Progenitor cell of endocrine pancreas (in vitro differentiated cells): ENCODE measurements around the gene PCMTD2. TPM values are rescaled to one million over a fixed set of nuclear protein-coding genes. Genes with fewer than 3 reads are reported as not detected.

Experiments
- DNase-seq: peaks from one replicate; pipeline ENCODE4 v3.0.0; 2021; ENCODE audit warnings: low spot score; ENCODE audit not compliant: unreplicated experiment
- H3K27ac Mint-ChIP-seq: 2 replicates; pipeline ENCODE4 v1.8.0; 2021; ENCODE audit warnings: mild to moderate bottlenecking, moderate library complexity, mixed read lengths
- H3K27me3 Mint-ChIP-seq: 2 replicates; pipeline ENCODE4 v1.8.0; 2021; ENCODE audit warnings: mixed read lengths
- H3K36me3 Mint-ChIP-seq: 2 replicates; pipeline ENCODE4 v1.8.0; 2022; ENCODE audit warnings: mixed read lengths; ENCODE audit not compliant: insufficient read depth
- H3K4me1 Mint-ChIP-seq: 2 replicates; pipeline ENCODE4 v1.8.0; 2021; ENCODE audit warnings: low read depth, mixed read lengths
- H3K4me3 Mint-ChIP-seq: 2 replicates; pipeline ENCODE4 v1.8.0; 2021; ENCODE audit warnings: low read depth, mild to moderate bottlenecking, moderate library complexity, mixed read lengths
- H3K9me3 Mint-ChIP-seq: 2 replicates; pipeline ENCODE4 v1.8.0; 2021; ENCODE audit warnings: low read depth, mixed read lengths
- long read RNA-seq: library from polyadenylated mRNA; unstranded; transcript quantifications from one replicate; pipeline ENCODE4 v2.0.0, GENCODE V29; 2020
- total RNA-seq: library from RNA; stranded (reverse); gene quantifications from 2 replicates; pipeline ENCODE4 v1.2.1, GENCODE V29; 2021
- TF ChIP-seq, protein P1 (sequence below): fragments of 200-600 bp; sonication (generic); IDR thresholded peaks from one replicate; pipeline ENCODE4 v1.5.0; 2021; ENCODE audit warnings: antibody characterized with exemption, mild to moderate bottlenecking; ENCODE audit not compliant: unreplicated experiment

Gene PCMTD2
- 102 and 106 TPM in 2 replicates for total RNA-seq
- long read RNA-seq, transcript PCMTD2-203 (6 exons, 3,843 nt): major isoform, 123 of 172 reads
- long read RNA-seq, transcript PCMTD2-204 (6 exons, 3,212 nt): minor isoform, 5 of 172 reads
- long read RNA-seq, partial matches to known transcripts: 19 of 172 reads
- long read RNA-seq, other reads (novel, unspliced or antisense): 25 of 172 reads

DNA sequence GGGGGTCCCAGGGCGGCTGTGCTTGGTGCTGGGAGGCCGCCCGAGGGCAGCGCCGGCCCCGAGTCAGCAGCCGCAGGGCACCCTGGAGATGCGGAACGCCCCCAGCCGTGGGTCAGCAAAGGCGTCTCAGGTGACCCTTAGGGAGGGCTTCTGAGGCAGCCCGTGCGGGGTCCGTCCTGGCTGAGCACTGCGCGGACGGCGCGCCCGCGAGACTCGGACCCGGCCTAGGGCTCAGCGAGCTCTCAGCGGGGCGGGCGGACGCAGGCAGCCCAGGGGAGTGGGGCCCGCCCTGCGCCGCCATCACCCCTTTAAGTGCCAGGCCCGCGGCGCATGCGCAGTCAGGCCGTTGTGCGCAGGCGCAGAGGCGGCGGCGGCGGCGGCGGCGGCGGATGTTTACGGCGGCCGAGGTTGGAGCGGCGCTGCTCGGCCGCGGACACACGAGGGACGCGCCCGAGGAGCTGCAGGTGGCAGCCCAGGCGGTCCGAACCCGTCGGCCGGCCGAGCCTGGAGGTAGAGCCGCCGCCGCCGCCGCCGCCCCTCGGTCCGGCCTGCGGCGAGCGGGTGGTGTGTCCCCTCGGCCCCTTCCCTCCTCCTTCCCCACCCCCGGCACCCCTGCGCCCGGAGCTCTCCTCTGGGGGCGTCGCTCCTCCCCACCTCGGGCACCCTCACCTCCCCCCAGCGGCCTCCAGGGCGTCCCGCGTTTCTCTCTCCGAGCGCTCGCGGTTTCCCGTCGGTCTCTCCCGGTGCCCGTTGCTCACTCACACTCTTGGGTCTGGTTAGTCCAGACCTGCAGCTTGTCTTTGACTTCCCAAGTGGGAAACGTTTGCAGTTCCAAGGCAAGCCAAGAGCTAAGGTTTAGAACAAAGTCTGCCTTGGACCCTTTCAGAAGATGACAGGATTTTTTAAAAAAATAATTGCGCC lies at the start of gene PCMTD2:
Gene PCMTD2 (plus strand): TSS at position 388 of the 921 bp plus-strand sequence. CDS start 4,218 bp downstream, outside the sequence.
- H3K27ac Mint-ChIP-seq: peak within 1 kb of the TSS; percentile 97
- peaks cover 28% of the 10 kb centered on the region for H3K4me1 Mint-ChIP-seq
- H3K36me3 Mint-ChIP-seq: no peaks in the 10 kb centered on the region
- no peaks in the 10 kb centered on the region for H3K9me3 Mint-ChIP-seq
- peak within 1 kb of the TSS; percentile 96 for H3K4me3 Mint-ChIP-seq
- peak; percentile 84 for DNase-seq
- H3K27me3 Mint-ChIP-seq: no peaks in the 10 kb centered on the region
- TF ChIP-seq, protein P1, sequence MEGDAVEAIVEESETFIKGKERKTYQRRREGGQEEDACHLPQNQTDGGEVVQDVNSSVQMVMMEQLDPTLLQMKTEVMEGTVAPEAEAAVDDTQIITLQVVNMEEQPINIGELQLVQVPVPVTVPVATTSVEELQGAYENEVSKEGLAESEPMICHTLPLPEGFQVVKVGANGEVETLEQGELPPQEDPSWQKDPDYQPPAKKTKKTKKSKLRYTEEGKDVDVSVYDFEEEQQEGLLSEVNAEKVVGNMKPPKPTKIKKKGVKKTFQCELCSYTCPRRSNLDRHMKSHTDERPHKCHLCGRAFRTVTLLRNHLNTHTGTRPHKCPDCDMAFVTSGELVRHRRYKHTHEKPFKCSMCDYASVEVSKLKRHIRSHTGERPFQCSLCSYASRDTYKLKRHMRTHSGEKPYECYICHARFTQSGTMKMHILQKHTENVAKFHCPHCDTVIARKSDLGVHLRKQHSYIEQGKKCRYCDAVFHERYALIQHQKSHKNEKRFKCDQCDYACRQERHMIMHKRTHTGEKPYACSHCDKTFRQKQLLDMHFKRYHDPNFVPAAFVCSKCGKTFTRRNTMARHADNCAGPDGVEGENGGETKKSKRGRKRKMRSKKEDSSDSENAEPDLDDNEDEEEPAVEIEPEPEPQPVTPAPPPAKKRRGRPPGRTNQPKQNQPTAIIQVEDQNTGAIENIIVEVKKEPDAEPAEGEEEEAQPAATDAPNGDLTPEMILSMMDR: no peak

DNA sequence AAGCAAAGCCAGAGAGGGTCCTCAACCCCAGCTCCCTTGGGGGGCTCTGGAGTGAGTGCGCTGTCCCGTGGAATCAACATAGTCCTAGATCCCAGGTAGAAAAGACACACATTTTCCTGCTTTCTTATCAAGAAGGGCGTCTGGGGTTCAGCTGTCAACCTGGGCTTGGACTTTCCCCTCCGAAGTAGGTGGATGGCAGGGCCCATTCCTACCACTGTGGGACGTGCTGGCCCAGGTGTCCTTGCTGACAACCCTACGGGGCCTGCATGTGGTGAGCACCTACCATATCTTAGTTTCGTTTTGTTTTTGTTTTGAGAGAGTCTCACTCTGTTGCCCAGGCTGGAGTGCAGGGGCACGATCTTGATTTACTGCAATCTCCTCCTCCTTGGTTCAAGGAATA lies 48.9 kb upstream of the PCMTD2 start:
- Mint-ChIP-seq H3K4me1 (no peaks in the 10 kb centered on the region), H3K4me3 (no peak overlapping the region), H3K27ac (no peak overlapping the region), H3K36me3 (no peaks in the 10 kb centered on the region), H3K27me3 (no peaks in the 10 kb centered on the region), H3K9me3 (no peaks in the 10 kb centered on the region)
- TF ChIP-seq, protein P1: no peak
- no peak for DNase-seq

GRCh38 chr20:64207641-64208590 lies 47.6 kb upstream of the PCMTD2 start:
- no peak for DNase-seq
- Mint-ChIP-seq H3K27ac (peak overlapping the region; percentile 83), H3K36me3 (no peaks in the 10 kb centered on the region), H3K4me3 (no peak overlapping the region), H3K4me1 (no peaks in the 10 kb centered on the region), H3K27me3 (peaks cover 2% of the 10 kb centered on the region), H3K9me3 (no peaks in the 10 kb centered on the region)
- TF ChIP-seq, protein P1: no peak

GRCh38 chr20:64209148-64209547 lies 46.4 kb upstream of the PCMTD2 start:
- Mint-ChIP-seq H3K27me3 (peaks cover 2% of the 10 kb centered on the region), H3K36me3 (no peaks in the 10 kb centered on the region), H3K4me3 (no peak overlapping the region), H3K27ac (no peak overlapping the region), H3K9me3 (no peaks in the 10 kb centered on the region), H3K4me1 (no peaks in the 10 kb centered on the region)
- no peak for DNase-seq
- TF ChIP-seq, protein P1: no peak
